K562 (cell line): ENCODE measurements around the gene FGF12. TPM values are rescaled to one million over a fixed set of nuclear protein-coding genes. Genes with fewer than 3 reads are reported as not detected.

Source experiments
- ATAC-seq: fragments of 200-7000 bp; cut with Tn5 transposase; 3 replicates; pipeline ENCODE4 v1.9.1; 2020; ENCODE audit warnings: moderate library complexity
- BruUV-seq: library from RNA; stranded (reverse); fragments of 400-500 nt; replicated peaks from 2 replicates; lab custom pipeline; 2021; lab: Mats Ljungman, UMichigan
- CTCF ChIA-PET: fragments of 300-600 bp; formaldehyde crosslinking; extraction: SDS; loops from one replicate; lab custom pipeline; 2021; ENCODE audit warnings: low intra/inter-chr PET ratio; lab: Yijun Ruan, JAX
- POLR2A ChIA-PET: fragments of 300-600, 350-650 bp; sonication (Branson Sonifier 250); formaldehyde crosslinking; extraction: SDS; loops from one replicate; lab custom pipeline; 2021; ENCODE audit warnings: antibody characterized with exemption, inconsistent platforms; lab: Yijun Ruan, JAX
- DNase-seq, 4 experiments: peaks; one replicate each; pipeline versions ENCODE4 v3.0.0 to v3.0.0-alpha.2; 2011 to 2018; ENCODE audit warnings: low spot score in 3 of 4, mixed read lengths in 3 of 4; ENCODE audit errors: extremely low read depth in 1 of 4
- FAIRE-seq: peaks from 2 replicates; lab custom pipeline; 2011; peaks lifted over from hg19 to GRCh38; lab: Jason Lieb, UNC
- H2AFZ ChIP-seq: 2 replicates; pipeline ENCODE4 v1.6.0; 2011; ENCODE audit warnings: low read depth, low read length, control low read depth, inconsistent platforms
- H3K27ac ChIP-seq: fragments of 200-600 bp; 3 replicates; pipeline ENCODE4 v1.8.0; 2011; ENCODE audit warnings: low read depth, mild to moderate bottlenecking, control low read depth, inconsistent platforms, low read length, moderate library complexity, mixed read lengths; ENCODE audit errors: extremely low read depth
- H3K27me3 ChIP-seq, 2 experiments: fragments of 300-600 bp in 1 of 2; 2 replicates in 1 of 2; 3 replicates in 1 of 2; pipeline versions ENCODE4 v1.6.0 to v1.8.0; 2011; ENCODE audit warnings: inconsistent platforms in 2 of 2, low read length in 2 of 2, mild to moderate bottlenecking in 1 of 2, mixed read lengths in 1 of 2, moderate library complexity in 1 of 2; ENCODE audit not compliant: control insufficient read depth in 2 of 2, insufficient read depth in 2 of 2
- H3K36me3 ChIP-seq: fragments of 300-600 bp; 3 replicates; pipeline ENCODE4 v1.8.0; 2011; ENCODE audit warnings: mild to moderate bottlenecking, low read length, inconsistent platforms; ENCODE audit not compliant: control insufficient read depth, insufficient read depth
- H3K4me1 ChIP-seq, 2 experiments: fragments of 200-600 bp in 1 of 2; replicated peaks in 1 of 2; 2 replicates in 1 of 2; 3 replicates in 1 of 2; pipeline versions ENCODE4 v1.5.1 to v1.8.0; 2011; ENCODE audit warnings: inconsistent platforms in 2 of 2, low read length in 2 of 2, mild to moderate bottlenecking in 1 of 2, mixed read lengths in 1 of 2, moderate library complexity in 1 of 2; ENCODE audit not compliant: control insufficient read depth in 2 of 2, insufficient read depth in 2 of 2
- H3K4me2 ChIP-seq: 2 replicates; pipeline ENCODE4 v1.6.1; 2011; ENCODE audit warnings: low read length, control low read depth, inconsistent platforms, mixed read lengths; ENCODE audit not compliant: insufficient read depth
- H3K4me3 ChIP-seq: fragments of 200-600 bp; sonication (generic), shearing (Covaris generic); 2 replicates; pipeline ENCODE4 v1.5.1; 2016; ENCODE audit warnings: control low read depth, inconsistent platforms
- H3K79me2 ChIP-seq: fragments of 200-600 bp; 3 replicates; pipeline ENCODE4 v1.8.0; 2011; ENCODE audit warnings: low read length, inconsistent platforms; ENCODE audit not compliant: control insufficient read depth, insufficient read depth
- H3K9ac ChIP-seq, 2 experiments: 2 replicates each; pipeline versions ENCODE4 v1.6.0 to v1.6.1; 2011; ENCODE audit warnings: low read depth in 2 of 2, low read length in 2 of 2, control low read depth in 1 of 2, inconsistent platforms in 1 of 2, mild to moderate bottlenecking in 1 of 2, mixed read lengths in 1 of 2; ENCODE audit not compliant: insufficient read depth in 1 of 2
- H3K9me1 ChIP-seq: one replicate; pipeline ENCODE4 v1.6.0; 2011; ENCODE audit warnings: inconsistent platforms, mild to moderate bottlenecking, low read length, moderate library complexity; ENCODE audit not compliant: control insufficient read depth, insufficient read depth
- H3K9me3 ChIP-seq: replicated peaks from 2 replicates; pipeline ENCODE4 v1.5.1; 2011; ENCODE audit warnings: low read depth, low read length, inconsistent platforms; ENCODE audit not compliant: control insufficient read depth, insufficient read depth
- H4K20me1 ChIP-seq: replicated peaks from 2 replicates; pipeline ENCODE4 v1.6.1; 2011; ENCODE audit warnings: low read length, inconsistent platforms, mixed read lengths; ENCODE audit not compliant: control insufficient read depth, insufficient read depth
- HDAC6 ChIP-seq: IDR thresholded peaks from 2 replicates; pipeline ENCODE4 v1.6.1; 2012; ENCODE audit warnings: low read depth, mild to moderate bottlenecking, control low read depth, inconsistent platforms, low read length, moderate library complexity
- MIER1 ChIP-seq: fragments of 450-650 bp; IDR thresholded peaks from 2 replicates; pipeline ENCODE4 v1.6.1; 2016; ENCODE audit warnings: antibody characterized with exemption, mild to moderate bottlenecking, low read depth
- OTX1 ChIP-seq: fragments of 450-650 bp; formaldehyde crosslinking; IDR thresholded peaks from 2 replicates; pipeline ENCODE4 v1.4.0; 2022; ENCODE audit warnings: mild to moderate bottlenecking
- STAT5B ChIP-seq: fragments of 250-450 bp; sonication (Bioruptor Pico); IDR thresholded peaks from 2 replicates; pipeline ENCODE4 v1.8.0; 2021; ENCODE audit warnings: mild to moderate bottlenecking, inconsistent platforms
- TFE3 ChIP-seq: fragments of 450-650 bp; formaldehyde crosslinking; IDR thresholded peaks from 2 replicates; pipeline ENCODE4 v1.4.0; 2020; ENCODE audit warnings: mild to moderate bottlenecking, mixed read lengths
- ZBTB43 ChIP-seq: sonication (generic); formaldehyde crosslinking; IDR thresholded peaks from 2 replicates; pipeline ENCODE4 v1.8.0; 2023; ENCODE audit warnings: mild to moderate bottlenecking, missing genetic modification reagents
- ZNF133 ChIP-seq: fragments of 250-450 bp; sonication (Bioruptor Pico); IDR thresholded peaks from 2 replicates; pipeline ENCODE4 v1.4.0; 2020; ENCODE audit warnings: mild to moderate bottlenecking
- ZNF165 ChIP-seq: fragments of 250-450 bp; sonication (Bioruptor Pico); IDR thresholded peaks from 2 replicates; pipeline ENCODE4 v1.4.0; 2020; ENCODE audit warnings: borderline replicate concordance
- ZNF609 ChIP-seq: sonication (generic); formaldehyde crosslinking; IDR thresholded peaks from 2 replicates; pipeline ENCODE4 v1.8.1; 2023; ENCODE audit warnings: missing genetic modification reagents, mild to moderate bottlenecking, borderline replicate concordance
- WGBS: fragments of 100-300 bp; shearing (Covaris generic); methylation state at CpG from one replicate; pipeline ENCODE4 v1.1.6; 2016; ENCODE audit warnings: low coverage, mixed read lengths; ENCODE audit not compliant: insufficient coverage; ENCODE audit errors: missing lambda C conversion rate; 5-methylcytosine and 5-hydroxymethylcytosine counted together
- in situ Hi-C: fragments of 300-500 bp; cut with MboI; formaldehyde crosslinking; loops from 4 replicates; pipeline ENCODE4 v1.15.0; 2018; ENCODE audit warnings: inconsistent platforms, mixed read lengths
- intact Hi-C: fragments of 100-400 bp; cut with micrococcal nuclease; formaldehyde crosslinking; loops from 2 replicates; pipeline ENCODE4 v1.14.2; 2022
- polyA plus RNA-seq, 8 experiments: library from polyadenylated mRNA; depleted of rRNA in 4 of 8; stranded (reverse) in 5 of 8; unstranded in 3 of 8; fragments of >200 nt; fragmentation: Nextera tagmentation in 2 of 8; fragmentation: Illumina TruSeq in 1 of 8; extraction: Ambion mirVana in 2 of 8; extraction: Trizol in 1 of 8; gene quantifications; 2 replicates each; pipeline versions ENCODE4 v1.2.1 to v1.2.3, GENCODE V29; 2011 to 2014; ENCODE audit warnings: inconsistent platforms in 1 of 8, missing spikeins in 1 of 8
- total RNA-seq, 7 experiments: library from RNA; depleted of rRNA in 6 of 7; stranded (reverse); fragments of >200 nt in 6 of 7; fragmentation: Illumina TruSeq in 2 of 7; extraction: Trizol in 2 of 7; gene quantifications; 2 replicates each; pipeline versions ENCODE4 v1.2.1 to v1.2.3, GENCODE V29; 2011 to 2021; ENCODE audit warnings: low replicate concordance in 1 of 7

The FGF12 gene
- total and polyA plus RNA-seq, 9 of the 15 experiments (the other 6 are each of a cell fraction or from before 2014, with no cell fraction given), result not detected

- no TSS peak for BruUV-seq
- ChIA-PET POLR2A (no interaction called here), CTCF (no interaction called here)
- FAIRE-seq (no peak), ATAC-seq (no peak), DNase-seq (no peak)
- Histone ChIP-seq H3K4me2 (no peak overlapping the region), H3K9me3 (0 out of 2 replicates have a peak, but pooled peaks cover 5% of the 10 kb centered on the region), H3K27ac (no peak overlapping the region), H3K9me1 (no peaks in the 10 kb centered on the region), H3K4me1 (no peaks in the 10 kb centered on the region), H4K20me1 (no peaks in the 10 kb centered on the region), H3K27me3 (no peaks in the 10 kb centered on the region), H3K36me3 (no peaks in the 10 kb centered on the region), H3K9ac (no peak overlapping the region), H3K79me2 (no peaks in the 10 kb centered on the region), H2AFZ (no peak overlapping the region), H3K4me3 (no peak overlapping the region)
- intact Hi-C loops (no loop called here), in situ Hi-C loops (no loop called here)
- TF ChIP-seq STAT5B (CRISPR knock-in tag) (no peak), ZNF609 (CRISPR knock-in tag) (no peak), ZNF133 (CRISPR knock-in tag) (no peak), MIER1 (no peak), HDAC6 (no peak), OTX1 (CRISPR knock-in tag) (no peak), ZBTB43 (CRISPR knock-in tag) (no peak), ZNF165 (no peak), TFE3 (no peak)
- 0% methylated on average over 3 of the region's 3 CpGs for WGBS
These were observed 467.7 kb downstream of the FGF12 start for GRCh38 chr3:192259661-192260060.
